ENCODE results near the gene RIPK3.

Gene RIPK3

GRCh38 chr14:24296341-24297157, 43.2 kb downstream of the RIPK3 start:
- Histone ChIP-seq H4K12ac (ENCODE audit: low read depth, low read length) (peak overlapping the region; percentile 29), H3K27ac (ENCODE audit: low read depth, low read length) (peak overlapping the region; percentile 11), H3K79me2 (ENCODE audit: control insufficient read depth, insufficient read depth, low read length, poor library complexity) (peaks cover 9% of the 10 kb centered on the region), H2BK12ac (ENCODE audit: low read length) (no peak overlapping the region), H3K9me3 (ENCODE audit: insufficient read depth, low read depth, low read length) (no peaks in the 10 kb centered on the region), H4K8ac (ENCODE audit: low read depth, low read length) (peak overlapping the region; percentile 13), H2AFZ (ENCODE audit: insufficient read depth, low read length, poor library complexity) (peak overlapping the region; percentile 20), H3K36me3 (ENCODE audit: control insufficient read depth in 1 of 2, insufficient read depth in 2 of 2, low read length in 2 of 2) (peaks cover 22 to 26% of the 10 kb centered on the region in 2 experiments), H3K79me1 (ENCODE audit: low read length) (peaks cover 3% of the 10 kb centered on the region), H2BK120ac (ENCODE audit: insufficient read depth, low read length, poor library complexity) (no peak overlapping the region), H3K23ac (ENCODE audit: low read length) (no peak overlapping the region), H4K91ac (ENCODE audit: low read depth, low read length) (peak overlapping the region; percentile 29), H3K9ac (ENCODE audit: low read length) (no peak overlapping the region), H3K14ac (ENCODE audit: low read length) (no peak overlapping the region), H3K27me3 (ENCODE audit: insufficient read depth, low read length) (no peaks in the 10 kb centered on the region), H3K4me1 (ENCODE audit: control insufficient read depth in 1 of 2, insufficient read depth in 2 of 2, low read length in 2 of 2) (peaks cover 11 to 14% of the 10 kb centered on the region in 2 experiments), H3K18ac (ENCODE audit: low read length) (no peak overlapping the region), H2AK5ac (ENCODE audit: low read length) (peak overlapping the region; percentile 6), H3K4me3 (ENCODE audit: low read depth, low read length) (no peak overlapping the region), H2BK5ac (ENCODE audit: low read depth, low read length, poor library complexity) (no peak overlapping the region), H3K4ac (ENCODE audit: low read depth, low read length) (peak overlapping the region; percentile 4), H3K4me2 (ENCODE audit: low read length) (peak overlapping the region; percentile 6)
- WGBS (ENCODE audit: extremely low coverage, insufficient coverage, insufficient read length), result no CpG with 5 or more reads among the region's 12 CpGs
- peak; percentile 70 to 84 for DNase-seq

GRCh38 chr14:24293525-24293924, 46.3 kb downstream of the RIPK3 start:
- Histone ChIP-seq H3K4me3 (ENCODE audit: low read depth, low read length) (no peak overlapping the region), H3K79me1 (ENCODE audit: low read length) (no peaks in the 10 kb centered on the region), H2BK12ac (ENCODE audit: low read length) (no peak overlapping the region), H3K27ac (ENCODE audit: low read depth, low read length) (no peak overlapping the region), H4K12ac (ENCODE audit: low read depth, low read length) (no peak overlapping the region), H4K91ac (ENCODE audit: low read depth, low read length) (no peak overlapping the region), H3K9ac (ENCODE audit: low read length) (no peak overlapping the region), H3K4ac (ENCODE audit: low read depth, low read length) (no peak overlapping the region), H4K8ac (ENCODE audit: low read depth, low read length) (no peak overlapping the region), H2AK5ac (ENCODE audit: low read length) (no peak overlapping the region), H2AFZ (ENCODE audit: insufficient read depth, low read length, poor library complexity) (no peak overlapping the region), H2BK5ac (ENCODE audit: low read depth, low read length, poor library complexity) (no peak overlapping the region), H3K4me1 (ENCODE audit: control insufficient read depth in 1 of 2, insufficient read depth in 2 of 2, low read length in 2 of 2) (peaks cover 2 to 3% of the 10 kb centered on the region in 2 experiments), H3K14ac (ENCODE audit: low read length) (no peak overlapping the region), H3K4me2 (ENCODE audit: low read length) (no peak overlapping the region), H3K27me3 (ENCODE audit: insufficient read depth, low read length) (no peaks in the 10 kb centered on the region), H2BK120ac (ENCODE audit: insufficient read depth, low read length, poor library complexity) (no peak overlapping the region), H3K23ac (ENCODE audit: low read length) (no peak overlapping the region), H3K79me2 (ENCODE audit: control insufficient read depth, insufficient read depth, low read length, poor library complexity) (no peaks in the 10 kb centered on the region), H3K36me3 (ENCODE audit: control insufficient read depth in 1 of 2, insufficient read depth in 2 of 2, low read length in 2 of 2) (peaks cover 39 to 46% of the 10 kb centered on the region in 2 experiments), H3K9me3 (ENCODE audit: insufficient read depth, low read depth, low read length) (no peaks in the 10 kb centered on the region), H3K18ac (ENCODE audit: low read length) (no peak overlapping the region)
- WGBS (ENCODE audit: extremely low coverage, insufficient coverage, insufficient read length), result no CpG with 5 or more reads among the region's 2 CpGs
- DNase-seq, result no peak

GRCh38 chr14:24292118-24292807, 47.5 kb downstream of the RIPK3 start:
- no peak overlapping the region for H4K8ac ChIP-seq (ENCODE audit: low read depth, low read length)
- no peak overlapping the region for H4K91ac ChIP-seq (ENCODE audit: low read depth, low read length)
- H3K79me1 ChIP-seq (ENCODE audit: low read length), result no peaks in the 10 kb centered on the region
- no CpG with 5 or more reads among the region's 11 CpGs for WGBS (ENCODE audit: extremely low coverage, insufficient coverage, insufficient read length)
- H3K27ac ChIP-seq (ENCODE audit: low read depth, low read length), result no peak overlapping the region
- no peaks in the 10 kb centered on the region for H3K9me3 ChIP-seq (ENCODE audit: insufficient read depth, low read depth, low read length)
- no peak overlapping the region for H2BK12ac ChIP-seq (ENCODE audit: low read length)
- peaks cover 39 to 46% of the 10 kb centered on the region in 2 experiments for H3K36me3 ChIP-seq (ENCODE audit: control insufficient read depth in 1 of 2, insufficient read depth in 2 of 2, low read length in 2 of 2)
- no peak overlapping the region for H3K23ac ChIP-seq (ENCODE audit: low read length)
- H3K9ac ChIP-seq (ENCODE audit: low read length), result no peak overlapping the region
- H2AK5ac ChIP-seq (ENCODE audit: low read length), result no peak overlapping the region
- no peaks in the 10 kb centered on the region for H3K27me3 ChIP-seq (ENCODE audit: insufficient read depth, low read length)
- no peak overlapping the region for H3K18ac ChIP-seq (ENCODE audit: low read length)
- H3K4me1 ChIP-seq (ENCODE audit: control insufficient read depth in 1 of 2, insufficient read depth in 2 of 2, low read length in 2 of 2), result peaks cover 2 to 3% of the 10 kb centered on the region in 2 experiments
- H3K4me3 ChIP-seq (ENCODE audit: low read depth, low read length), result no peak overlapping the region
- H3K4ac ChIP-seq (ENCODE audit: low read depth, low read length), result no peak overlapping the region
- no peak overlapping the region for H3K14ac ChIP-seq (ENCODE audit: low read length)
- H3K79me2 ChIP-seq (ENCODE audit: control insufficient read depth, insufficient read depth, low read length, poor library complexity), result no peaks in the 10 kb centered on the region
- no peak for DNase-seq
- H3K4me2 ChIP-seq (ENCODE audit: low read length), result no peak overlapping the region
- H2BK5ac ChIP-seq (ENCODE audit: low read depth, low read length, poor library complexity), result no peak overlapping the region
- no peak overlapping the region for H2AFZ ChIP-seq (ENCODE audit: insufficient read depth, low read length, poor library complexity)
- no peak overlapping the region for H2BK120ac ChIP-seq (ENCODE audit: insufficient read depth, low read length, poor library complexity)
- H4K12ac ChIP-seq (ENCODE audit: low read depth, low read length), result no peak overlapping the region

DNA sequence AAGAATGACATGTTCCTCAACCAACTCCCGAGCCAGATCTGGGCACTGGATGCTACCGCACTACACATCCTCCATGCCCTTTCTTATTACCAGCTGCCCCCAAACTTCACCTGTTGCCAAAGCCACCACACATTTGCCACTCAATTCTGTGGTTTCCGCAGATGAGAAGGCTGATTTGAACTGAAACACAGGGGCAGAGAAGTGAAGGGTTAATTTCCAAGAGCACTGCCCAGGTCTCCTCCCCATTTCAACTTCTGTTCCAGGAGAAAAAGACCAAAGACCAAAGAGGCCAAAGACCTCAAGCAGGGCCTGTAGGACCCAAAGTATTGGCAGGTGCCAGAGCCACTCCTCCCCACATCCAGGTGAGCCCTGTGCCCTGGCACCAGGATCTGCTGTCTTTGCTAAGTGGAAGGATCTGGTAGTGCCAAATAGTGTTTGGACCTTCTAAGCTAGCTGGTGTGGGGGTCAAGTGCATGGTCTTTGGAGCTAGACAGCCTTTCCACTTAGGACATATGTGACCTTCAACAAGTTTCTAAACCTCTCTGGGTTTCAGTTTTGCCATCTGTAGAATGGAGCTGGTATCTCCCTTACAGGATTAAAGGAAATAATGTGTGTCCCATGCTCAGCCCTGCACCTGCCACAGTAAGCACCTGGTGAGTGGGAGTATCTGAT, 48.2 kb downstream of the RIPK3 start:
- H3K79me2 ChIP-seq (ENCODE audit: control insufficient read depth, insufficient read depth, low read length, poor library complexity), result no peaks in the 10 kb centered on the region
- no peak overlapping the region for H2BK12ac ChIP-seq (ENCODE audit: low read length)
- no peak for DNase-seq
- no peak overlapping the region for H4K8ac ChIP-seq (ENCODE audit: low read depth, low read length)
- no peak overlapping the region for H3K23ac ChIP-seq (ENCODE audit: low read length)
- no peak overlapping the region for H3K18ac ChIP-seq (ENCODE audit: low read length)
- no peak overlapping the region for H2AFZ ChIP-seq (ENCODE audit: insufficient read depth, low read length, poor library complexity)
- no peak overlapping the region for H3K4me3 ChIP-seq (ENCODE audit: low read depth, low read length)
- H4K12ac ChIP-seq (ENCODE audit: low read depth, low read length), result no peak overlapping the region
- H3K9ac ChIP-seq (ENCODE audit: low read length), result no peak overlapping the region
- H3K4me1 ChIP-seq (ENCODE audit: control insufficient read depth in 1 of 2, insufficient read depth in 2 of 2, low read length in 2 of 2), result peaks cover under 1 to 2% of the 10 kb centered on the region in 2 experiments
- no peak overlapping the region for H2BK5ac ChIP-seq (ENCODE audit: low read depth, low read length, poor library complexity)
- H3K36me3 ChIP-seq (ENCODE audit: control insufficient read depth in 1 of 2, insufficient read depth in 2 of 2, low read length in 2 of 2), result peaks cover 38 to 46% of the 10 kb centered on the region in 2 experiments
- no peak overlapping the region for H2BK120ac ChIP-seq (ENCODE audit: insufficient read depth, low read length, poor library complexity)
- H3K4ac ChIP-seq (ENCODE audit: low read depth, low read length), result no peak overlapping the region
- WGBS (ENCODE audit: extremely low coverage, insufficient coverage, insufficient read length), result no CpG with 5 or more reads among the region's 3 CpGs
- no peaks in the 10 kb centered on the region for H3K9me3 ChIP-seq (ENCODE audit: insufficient read depth, low read depth, low read length)
- no peak overlapping the region for H3K14ac ChIP-seq (ENCODE audit: low read length)
- H4K91ac ChIP-seq (ENCODE audit: low read depth, low read length), result no peak overlapping the region
- H3K27ac ChIP-seq (ENCODE audit: low read depth, low read length), result no peak overlapping the region
- no peaks in the 10 kb centered on the region for H3K27me3 ChIP-seq (ENCODE audit: insufficient read depth, low read length)
- H3K79me1 ChIP-seq (ENCODE audit: low read length), result no peaks in the 10 kb centered on the region
- H2AK5ac ChIP-seq (ENCODE audit: low read length), result no peak overlapping the region
- H3K4me2 ChIP-seq (ENCODE audit: low read length), result no peak overlapping the region
